ENCODE results near the gene MCC.

Gene MCC

DNA sequence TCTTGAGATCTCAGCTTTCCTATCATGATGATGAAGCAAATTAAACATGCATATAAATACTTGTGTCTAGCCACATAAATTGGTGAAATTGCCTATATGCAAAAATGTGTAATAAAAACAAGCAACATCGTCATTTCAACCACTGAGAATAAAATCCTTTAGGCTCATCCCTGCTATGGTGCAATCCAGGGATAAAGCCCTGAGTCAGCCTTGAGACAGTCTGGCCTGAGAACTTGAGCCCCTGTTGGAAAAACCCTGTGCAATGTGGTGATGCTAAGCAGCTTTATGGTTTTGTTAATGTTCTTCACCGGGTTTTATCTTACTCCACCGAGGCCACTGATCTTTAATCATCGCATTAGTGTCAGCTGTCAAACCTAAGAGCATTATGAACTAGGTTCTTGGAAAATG, 341.1 kb downstream of the MCC start:
- ChIA-PET CTCF (interaction anchor here (1.5 kb wide), 1 partner anchor 12 kb away, joined by 4 read pairs; no protein-coding TSS in a partner anchor), POLR2A (no interaction called here)
- H3K36me3 ChIP-seq (ENCODE audit: control insufficient read depth in 2 of 2, insufficient read depth in 1 of 2, low read length in 2 of 2), result no peaks in the 10 kb centered on the region; a peak in 1 of 3 replicates
- no peaks in the 10 kb centered on the region for H3K9me3 ChIP-seq (ENCODE audit: control insufficient read depth, insufficient read depth, low read depth, low read length)
- H3K27ac ChIP-seq (ENCODE audit: extremely low read depth, low read depth, low read length), result no peak overlapping the region
- no peaks in the 10 kb centered on the region for H3K4me1 ChIP-seq (ENCODE audit: control insufficient read depth, insufficient read depth, low read length)
- no peak for TF ChIP-seq PATZ1 (tag by site-specific recombination; IDR thresholded peaks at IDR 0.05)
- TF ChIP-seq ZXDB (tag by site-specific recombination; IDR thresholded peaks at IDR 0.05), result 0 out of 2 replicates have a peak, but pooled peaks have one; percentile 31
- H3K4me3 ChIP-seq (ENCODE audit: low read depth, low read length), result no peak overlapping the region

DNA sequence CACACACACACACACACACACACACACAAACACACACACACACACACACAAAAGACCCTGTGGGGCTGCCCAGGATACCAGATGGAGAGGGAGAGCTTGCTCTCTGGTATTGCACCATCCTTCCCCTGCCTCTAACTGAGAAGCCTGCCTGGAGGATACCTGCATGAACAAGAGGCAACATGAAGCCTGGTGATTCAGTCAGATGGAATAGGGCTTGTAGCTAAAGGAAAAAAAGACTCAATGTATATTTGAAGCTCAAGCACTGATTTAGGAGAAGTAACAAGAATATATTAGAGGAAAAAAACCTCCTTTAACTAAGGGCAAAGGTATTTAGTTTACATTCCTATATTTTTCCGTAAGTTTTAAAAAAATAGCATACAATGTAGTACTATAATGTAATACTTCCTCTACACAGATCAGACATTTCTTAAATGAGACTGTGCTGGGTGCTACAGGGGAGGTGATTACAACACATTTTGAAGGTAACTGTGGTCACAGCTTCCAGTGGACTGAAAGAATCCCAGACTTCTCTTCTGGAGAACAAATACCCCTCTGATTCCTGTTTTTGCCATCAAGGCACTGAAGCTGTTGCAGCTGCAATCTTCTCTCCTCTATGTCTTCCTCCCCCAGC, 342.4 kb downstream of the MCC start:
- TF ChIP-seq HIC1 (tag by site-specific recombination; IDR thresholded peaks at IDR 0.05), result no peak
- TF ChIP-seq KLF9 (tag by site-specific recombination; IDR thresholded peaks at IDR 0.05; ENCODE audit: low read depth), result no peak
- TF ChIP-seq ZSCAN4 (tag by site-specific recombination; IDR thresholded peaks at IDR 0.05), result 0 out of 2 replicates have a peak, but pooled peaks have one; percentile 49
- no peak for TF ChIP-seq ZFP37 (tag by site-specific recombination; IDR thresholded peaks at IDR 0.05)
- no peak for TF ChIP-seq ZNF202 (tag by site-specific recombination; IDR thresholded peaks at IDR 0.05; ENCODE audit: borderline replicate concordance)
- no peaks in the 10 kb centered on the region for H3K9me3 ChIP-seq (ENCODE audit: control insufficient read depth, insufficient read depth, low read depth, low read length)
- no peak overlapping the region for H3K4me3 ChIP-seq (ENCODE audit: low read depth, low read length)
- H3K4me1 ChIP-seq (ENCODE audit: control insufficient read depth, insufficient read depth, low read length), result no peaks in the 10 kb centered on the region
- H3K27ac ChIP-seq (ENCODE audit: extremely low read depth, low read depth, low read length), result no peak overlapping the region
- H3K36me3 ChIP-seq (ENCODE audit: control insufficient read depth in 2 of 2, insufficient read depth in 1 of 2, low read length in 2 of 2), result peaks cover 0 to under 1% of the 10 kb centered on the region in 2 experiments; a peak in 2 of 3 replicates
- ChIA-PET POLR2A (no interaction called here), CTCF (interaction anchor here (0.5 kb wide), 1 partner anchor 841 kb away, joined by 3 read pairs; no protein-coding TSS in a partner anchor)

DNA sequence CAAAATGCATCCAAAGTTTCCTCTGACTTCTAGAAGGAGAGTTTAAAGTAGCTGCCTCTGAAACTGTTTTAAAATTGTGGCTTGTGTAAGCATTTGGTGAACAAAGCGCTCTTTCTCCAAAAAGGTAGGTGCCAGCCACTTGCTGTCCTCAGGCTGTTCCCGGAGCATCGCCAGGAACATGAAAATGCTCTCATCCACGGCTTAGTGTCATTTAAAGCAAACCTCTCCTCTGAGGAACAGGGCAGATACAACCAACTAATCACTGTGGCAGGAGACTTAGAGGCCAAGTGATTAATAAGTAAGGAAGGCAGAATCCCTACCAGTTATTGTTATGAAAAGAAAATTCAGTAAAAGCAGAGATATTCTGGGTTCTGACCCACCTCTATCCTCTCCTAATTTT, 346.1 kb downstream of the MCC start:
- no peaks in the 10 kb centered on the region for H3K4me1 ChIP-seq (ENCODE audit: control insufficient read depth, insufficient read depth, low read length)
- H3K36me3 ChIP-seq (ENCODE audit: control insufficient read depth in 2 of 2, insufficient read depth in 1 of 2, low read length in 2 of 2), result peaks cover 0 to 7% of the 10 kb centered on the region in 2 experiments; a peak in 1 of 3 replicates
- no peak overlapping the region for H3K4me3 ChIP-seq (ENCODE audit: low read depth, low read length)
- no peak overlapping the region for H3K27ac ChIP-seq (ENCODE audit: extremely low read depth, low read depth, low read length)
- ChIA-PET POLR2A (no interaction called here), CTCF (no interaction called here)
- H3K9me3 ChIP-seq (ENCODE audit: control insufficient read depth, insufficient read depth, low read depth, low read length), result no peaks in the 10 kb centered on the region
- TF ChIP-seq CTCF (tag by site-specific recombination; IDR thresholded peaks at IDR 0.05), result no peak
- no peak for TF ChIP-seq ZNF596 (tag by site-specific recombination; IDR thresholded peaks at IDR 0.05)
- TF ChIP-seq TCF7L2 (IDR thresholded peaks at IDR 0.05; ENCODE audit: borderline replicate concordance, low read depth, low read length), result no peak
- TF ChIP-seq ZFP3 (tag by site-specific recombination; IDR thresholded peaks at IDR 0.05; ENCODE audit: low read depth), result no peak
- TF ChIP-seq ZNF473 (tag by site-specific recombination; IDR thresholded peaks at IDR 0.05), result no peak
- no peak for TF ChIP-seq ZNF830 (tag by site-specific recombination; IDR thresholded peaks at IDR 0.05; ENCODE audit: low read depth)
- TF ChIP-seq ZNF629 (tag by site-specific recombination; IDR thresholded peaks at IDR 0.05), result no peak
- TF ChIP-seq ZNF23 (tag by site-specific recombination; IDR thresholded peaks at IDR 0.05; ENCODE audit: borderline replicate concordance), result no peak
- no peak for TF ChIP-seq RBAK (tag by site-specific recombination; IDR thresholded peaks at IDR 0.05)
- no peak for TF ChIP-seq BCL11A (tag by site-specific recombination; IDR thresholded peaks at IDR 0.05; ENCODE audit: low read depth)
- TF ChIP-seq ZNF426 (tag by site-specific recombination; IDR thresholded peaks at IDR 0.05), result no peak
- no peak for TF ChIP-seq ZNF211 (tag by site-specific recombination; IDR thresholded peaks at IDR 0.05; ENCODE audit: low read depth)
- TF ChIP-seq ZNF585B (tag by site-specific recombination; IDR thresholded peaks at IDR 0.05), result no peak
- TF ChIP-seq ZNF837 (tag by site-specific recombination; IDR thresholded peaks at IDR 0.05), result no peak
- TF ChIP-seq SP3 (tag by site-specific recombination; IDR thresholded peaks at IDR 0.05), result no peak
